ENCODE results near the gene DGKG.

Gene DGKG

GRCh38 chr3:186339180-186339918 lies 22.7 kb downstream of the DGKG start:
- no peak for TF ChIP-seq CTCF (IDR thresholded peaks at IDR 0.05; ENCODE audit: insufficient read depth, low read depth, low read length, missing control alignments)
- DNase-seq (ENCODE audit: low read depth): no peak
- H3K4me3 ChIP-seq (ENCODE audit: low read depth, low read length): no peak overlapping the region

DNA sequence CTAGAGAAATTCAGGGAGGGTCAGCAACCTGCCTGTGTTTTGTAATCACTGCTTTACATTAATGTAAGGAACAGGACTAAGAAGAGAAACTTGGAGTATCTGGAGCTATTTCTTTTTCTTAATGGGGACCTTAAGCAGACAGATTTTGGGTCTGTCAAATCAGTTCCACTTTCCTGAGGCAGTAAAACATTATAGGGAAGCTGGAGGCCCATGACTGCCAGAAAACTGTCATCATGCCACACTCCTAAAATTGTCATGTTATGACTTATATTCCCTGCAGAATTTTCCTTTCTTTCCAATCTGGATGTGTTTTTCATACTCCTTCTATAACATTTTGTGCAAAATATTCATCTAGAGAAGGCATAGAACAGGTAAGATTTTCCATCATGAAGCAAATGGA lies 28.8 kb downstream of the DGKG start:
- TF ChIP-seq CTCF (IDR thresholded peaks at IDR 0.05; ENCODE audit: insufficient read depth, low read depth, low read length, missing control alignments): no peak
- DNase-seq (ENCODE audit: low read depth): no peak
- H3K4me3 ChIP-seq (ENCODE audit: low read depth, low read length): no peak overlapping the region

DNA sequence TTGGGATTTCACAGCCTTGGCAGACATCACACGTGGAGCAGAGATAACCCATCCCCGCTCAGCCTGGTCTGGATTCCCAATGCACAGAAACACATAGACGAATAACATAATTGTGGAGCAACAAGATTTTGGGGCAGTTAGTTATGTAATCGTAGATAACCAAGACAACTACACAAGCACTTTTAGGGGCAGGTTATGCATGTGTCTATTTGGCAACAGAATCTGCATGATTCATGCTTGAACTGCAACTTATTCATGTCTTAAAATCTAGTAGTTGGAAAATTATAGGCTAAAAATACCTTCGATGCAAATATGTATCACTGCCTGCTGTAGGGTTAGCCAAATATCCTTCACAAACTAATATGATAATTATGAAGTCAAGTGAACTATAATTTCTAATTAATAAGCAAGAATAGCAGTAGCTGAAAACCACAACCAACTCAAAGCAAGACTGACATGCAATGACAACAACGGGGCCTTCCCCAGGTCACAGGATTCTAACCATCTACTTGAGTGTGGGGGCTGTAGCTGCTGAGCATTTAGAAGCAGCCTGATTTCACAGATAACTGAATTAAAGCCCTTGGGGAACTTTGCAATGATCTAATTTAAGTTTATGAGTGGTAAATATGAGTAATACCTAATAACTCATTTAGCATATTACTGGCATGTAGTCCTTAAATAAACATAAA lies 31.1 kb downstream of the DGKG start:
- TF ChIP-seq CTCF (IDR thresholded peaks at IDR 0.05; ENCODE audit: insufficient read depth, low read depth, low read length, missing control alignments): no peak
- DNase-seq (ENCODE audit: low read depth): no peak
- no peak overlapping the region for H3K4me3 ChIP-seq (ENCODE audit: low read depth, low read length)

- TF ChIP-seq CTCF (IDR thresholded peaks at IDR 0.05; ENCODE audit: insufficient read depth, low read depth, low read length, missing control alignments): no peak
Observed at GRCh38 chr3:186329589-186329988, 32.4 kb downstream of the DGKG start.

DNA sequence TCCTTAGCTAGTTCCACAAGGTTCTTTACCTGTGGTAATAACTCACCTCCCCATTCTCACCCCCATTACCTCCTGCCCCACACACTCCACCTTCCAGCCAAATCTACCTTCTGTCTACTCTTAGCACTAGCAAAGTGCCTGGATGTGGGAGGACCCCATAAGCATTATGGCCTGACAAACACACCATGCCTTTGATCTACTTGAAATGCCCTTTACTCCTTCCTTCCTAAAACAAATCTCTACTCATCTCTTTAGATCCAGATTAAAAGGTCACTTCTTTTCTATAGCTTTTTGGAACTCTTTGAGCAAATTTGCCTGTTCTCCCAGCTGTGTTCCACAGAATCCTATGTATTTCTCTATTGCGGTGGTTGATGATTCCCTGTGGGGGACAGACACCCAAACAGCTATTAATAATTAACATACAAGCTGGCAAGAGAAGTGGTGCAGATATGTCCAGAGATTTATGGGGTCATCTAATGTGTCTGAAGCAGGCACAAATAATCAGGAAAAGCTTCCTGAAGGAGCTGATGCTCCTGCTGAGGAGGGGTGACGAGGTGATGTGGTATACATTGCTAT lies 34.0 kb downstream of the DGKG start:
- TF ChIP-seq CTCF (IDR thresholded peaks at IDR 0.05; ENCODE audit: insufficient read depth, low read depth, low read length, missing control alignments): no peak
- H3K4me3 ChIP-seq (ENCODE audit: low read depth, low read length): no peak overlapping the region
- DNase-seq (ENCODE audit: low read depth): no peak

More at GRCh38 chr3:186329589-186329988, 32.4 kb downstream of the DGKG start:
- no peak overlapping the region for H3K4me3 ChIP-seq (ENCODE audit: low read depth, low read length)
- DNase-seq (ENCODE audit: low read depth): no peak

- DNase-seq (ENCODE audit: low read depth): no peak
- no peak overlapping the region for H3K4me3 ChIP-seq (ENCODE audit: low read depth, low read length)
- TF ChIP-seq CTCF (IDR thresholded peaks at IDR 0.05; ENCODE audit: insufficient read depth, low read depth, low read length, missing control alignments): no peak
Observed at GRCh38 chr3:186322761-186323160, 39.3 kb downstream of the DGKG start.
